ENCODE results near the gene ROPN1L.

ROPN1L gene

DNA sequence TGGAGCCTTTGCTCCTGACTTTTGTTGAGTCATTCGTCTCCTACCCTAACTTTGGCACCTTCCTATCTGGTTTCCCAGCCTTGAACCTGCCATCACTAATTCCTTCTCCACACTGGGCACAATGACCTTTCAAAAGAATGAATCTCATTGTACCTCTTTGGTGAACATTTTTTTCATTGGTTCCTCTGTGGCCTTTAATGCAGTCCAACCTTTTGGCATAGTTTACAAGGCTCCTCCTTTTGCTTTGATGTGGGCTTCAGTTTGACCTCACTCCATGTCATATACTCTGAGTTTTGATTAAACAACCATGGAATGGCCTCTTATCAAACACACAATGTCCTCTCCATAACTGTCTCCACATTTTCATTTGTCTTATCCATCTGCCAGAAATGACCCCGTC, 14.5 kb upstream of the ROPN1L start:
- Histone ChIP-seq H3K36me3 (ENCODE audit: control insufficient read depth, low read length) (peaks cover 84% of the 10 kb centered on the region), H3K4me3 (ENCODE audit: low read length) (no peak overlapping the region), H3K4me1 (ENCODE audit: control insufficient read depth, low read length) (0 out of 2 replicates have a peak, but pooled peaks cover 3% of the 10 kb centered on the region), H3K27me3 (ENCODE audit: control insufficient read depth, low read length) (no peaks in the 10 kb centered on the region), H3K4me2 (ENCODE audit: low read length) (no peak overlapping the region), H3K9me2 (replicated peaks; ENCODE audit: control insufficient read depth, low read length) (no peaks in the 10 kb centered on the region), H3K79me2 (ENCODE audit: control insufficient read depth, low read length) (no peaks in the 10 kb centered on the region), H4K20me1 (ENCODE audit: control insufficient read depth, insufficient read depth, low read depth, low read length) (no peaks in the 10 kb centered on the region), H3K27ac (ENCODE audit: low read depth, low read length) (no peak overlapping the region), H3F3A (ENCODE audit: control insufficient read depth, insufficient read depth) (no peaks in the 10 kb centered on the region), H3K9me3 (ENCODE audit: control insufficient read depth, insufficient read depth, low read length) (no peaks in the 10 kb centered on the region)
- TF ChIP-seq, protein P1, sequence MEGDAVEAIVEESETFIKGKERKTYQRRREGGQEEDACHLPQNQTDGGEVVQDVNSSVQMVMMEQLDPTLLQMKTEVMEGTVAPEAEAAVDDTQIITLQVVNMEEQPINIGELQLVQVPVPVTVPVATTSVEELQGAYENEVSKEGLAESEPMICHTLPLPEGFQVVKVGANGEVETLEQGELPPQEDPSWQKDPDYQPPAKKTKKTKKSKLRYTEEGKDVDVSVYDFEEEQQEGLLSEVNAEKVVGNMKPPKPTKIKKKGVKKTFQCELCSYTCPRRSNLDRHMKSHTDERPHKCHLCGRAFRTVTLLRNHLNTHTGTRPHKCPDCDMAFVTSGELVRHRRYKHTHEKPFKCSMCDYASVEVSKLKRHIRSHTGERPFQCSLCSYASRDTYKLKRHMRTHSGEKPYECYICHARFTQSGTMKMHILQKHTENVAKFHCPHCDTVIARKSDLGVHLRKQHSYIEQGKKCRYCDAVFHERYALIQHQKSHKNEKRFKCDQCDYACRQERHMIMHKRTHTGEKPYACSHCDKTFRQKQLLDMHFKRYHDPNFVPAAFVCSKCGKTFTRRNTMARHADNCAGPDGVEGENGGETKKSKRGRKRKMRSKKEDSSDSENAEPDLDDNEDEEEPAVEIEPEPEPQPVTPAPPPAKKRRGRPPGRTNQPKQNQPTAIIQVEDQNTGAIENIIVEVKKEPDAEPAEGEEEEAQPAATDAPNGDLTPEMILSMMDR (IDR thresholded peaks at IDR 0.05; ENCODE audit: low read depth, low read length, poor library complexity, severe bottlenecking) = no peak
- no peak for TF ChIP-seq EZH2phosphoT487 (IDR thresholded peaks at IDR 0.05; ENCODE audit: borderline replicate concordance, low read length)

GRCh38 chr5:10427978-10428377, 13.7 kb upstream of the ROPN1L start:
- TF ChIP-seq, protein P1 (IDR thresholded peaks at IDR 0.05; ENCODE audit: low read depth, low read length, poor library complexity, severe bottlenecking) = no peak
- no peak for TF ChIP-seq EZH2phosphoT487 (IDR thresholded peaks at IDR 0.05; ENCODE audit: borderline replicate concordance, low read length)
- Histone ChIP-seq H3K9me2 (replicated peaks; ENCODE audit: control insufficient read depth, low read length) (no peaks in the 10 kb centered on the region), H3K4me3 (ENCODE audit: low read length) (no peak overlapping the region), H3K4me2 (ENCODE audit: low read length) (no peak overlapping the region), H3F3A (ENCODE audit: control insufficient read depth, insufficient read depth) (no peaks in the 10 kb centered on the region), H3K9me3 (ENCODE audit: control insufficient read depth, insufficient read depth, low read length) (no peaks in the 10 kb centered on the region), H3K79me2 (ENCODE audit: control insufficient read depth, low read length) (no peaks in the 10 kb centered on the region), H3K4me1 (ENCODE audit: control insufficient read depth, low read length) (no peaks in the 10 kb centered on the region), H3K27ac (ENCODE audit: low read depth, low read length) (no peak overlapping the region), H3K27me3 (ENCODE audit: control insufficient read depth, low read length) (no peaks in the 10 kb centered on the region), H3K36me3 (ENCODE audit: control insufficient read depth, low read length) (peaks cover 84% of the 10 kb centered on the region), H4K20me1 (ENCODE audit: control insufficient read depth, insufficient read depth, low read depth, low read length) (no peaks in the 10 kb centered on the region)

GRCh38 chr5:10431415-10431814, 10.3 kb upstream of the ROPN1L start:
- H3K27ac ChIP-seq (ENCODE audit: low read depth, low read length) = no peak overlapping the region
- peaks cover 71% of the 10 kb centered on the region for H3K36me3 ChIP-seq (ENCODE audit: control insufficient read depth, low read length)
- TF ChIP-seq EZH2phosphoT487 (IDR thresholded peaks at IDR 0.05; ENCODE audit: borderline replicate concordance, low read length) = no peak
- TF ChIP-seq, protein P1 (IDR thresholded peaks at IDR 0.05; ENCODE audit: low read depth, low read length, poor library complexity, severe bottlenecking) = no peak

More at GRCh38 chr5:10431415-10431814, 10.3 kb upstream of the ROPN1L start:
- H4K20me1 ChIP-seq (ENCODE audit: control insufficient read depth, insufficient read depth, low read depth, low read length) = no peaks in the 10 kb centered on the region
- H3K4me3 ChIP-seq (ENCODE audit: low read length) = no peak overlapping the region
- no peak overlapping the region for H3K4me2 ChIP-seq (ENCODE audit: low read length)
- no peaks in the 10 kb centered on the region for H3K27me3 ChIP-seq (ENCODE audit: control insufficient read depth, low read length)
- H3F3A ChIP-seq (ENCODE audit: control insufficient read depth, insufficient read depth) = no peaks in the 10 kb centered on the region
- no peaks in the 10 kb centered on the region for H3K9me2 ChIP-seq (replicated peaks; ENCODE audit: control insufficient read depth, low read length)
- H3K79me2 ChIP-seq (ENCODE audit: control insufficient read depth, low read length) = no peaks in the 10 kb centered on the region
- no peaks in the 10 kb centered on the region for H3K9me3 ChIP-seq (ENCODE audit: control insufficient read depth, insufficient read depth, low read length)
- H3K4me1 ChIP-seq (ENCODE audit: control insufficient read depth, low read length) = no peaks in the 10 kb centered on the region
